HG02623 (cell line): ENCODE measurements around the gene EOLA1.
"Not testable (repeated sequence)": the region's sequence is repeated elsewhere in the genome, so short reads cannot be mapped to it uniquely, and the experiment has no call there.

ENCODE experiments used
- ATAC-seq: cut with Tn5 transposase; IDR thresholded peaks from one replicate; pipeline ENCODE4 v1.9.1; 2021; ENCODE audit warnings: moderate library complexity; ENCODE audit not compliant: unreplicated experiment

The EOLA1 gene

GRCh38 chrX:149540621-149541520, at the start of gene EOLA1:
EOLA1 (plus strand) TSS chrX:149541012; CDS start chrX:149545631, 4,619 bp downstream.
- peak; percentile 77 for ATAC-seq

- no peak for ATAC-seq
Measured at GRCh38 chrX:149491812-149492211, 49.0 kb upstream of the EOLA1 start.

- ATAC-seq = no peak
Measured at GRCh38 chrX:149493567-149494562, 46.9 kb upstream of the EOLA1 start.

GRCh38 chrX:149494844-149495565, 45.8 kb upstream of the EOLA1 start:
- no peak for ATAC-seq

- ATAC-seq = no peak
Measured at GRCh38 chrX:149495573-149496071, 45.2 kb upstream of the EOLA1 start.

- no peak for ATAC-seq
Measured at GRCh38 chrX:149497054-149497453, 43.8 kb upstream of the EOLA1 start.

GRCh38 chrX:149497626-149498025, 43.2 kb upstream of the EOLA1 start:
- ATAC-seq = no peak

- no peak for ATAC-seq
Measured at GRCh38 chrX:149498767-149499166, 42.0 kb upstream of the EOLA1 start.

GRCh38 chrX:149499766-149500165, 41.0 kb upstream of the EOLA1 start:
- no peak for ATAC-seq

GRCh38 chrX:149502923-149503322, 37.9 kb upstream of the EOLA1 start:
- ATAC-seq = not testable (repeated sequence)

- peak; percentile 62 for ATAC-seq
Measured at GRCh38 chrX:149503446-149503845, 37.4 kb upstream of the EOLA1 start.

GRCh38 chrX:149504226-149504914, 36.4 kb upstream of the EOLA1 start:
- peak; percentile 33 for ATAC-seq

GRCh38 chrX:149504915-149505651, 35.7 kb upstream of the EOLA1 start, which contains the start of gene IDS:
IDS (minus strand) TSS chrX:149505306; CDS start chrX:149505137, 169 bp downstream.
- peak; percentile 72 for ATAC-seq

- no peak for ATAC-seq
Measured at GRCh38 chrX:149505671-149506070, 35.1 kb upstream of the EOLA1 start.

GRCh38 chrX:149506349-149506748, 34.5 kb upstream of the EOLA1 start:
- no peak for ATAC-seq

- ATAC-seq = no peak
Measured at GRCh38 chrX:149508467-149508866, 32.3 kb upstream of the EOLA1 start.

GRCh38 chrX:149510386-149510785, 30.4 kb upstream of the EOLA1 start:
- no peak for ATAC-seq

GRCh38 chrX:149511081-149511480, 29.7 kb upstream of the EOLA1 start:
- no peak for ATAC-seq

GRCh38 chrX:149512225-149512885, 28.5 kb upstream of the EOLA1 start:
- ATAC-seq = peak; percentile 71
